Fibroblast of the aortic adventitia (primary cell): ENCODE results near the gene CCNY. TPM values are rescaled to one million over a fixed set of nuclear protein-coding genes. Genes with fewer than 3 reads are reported as not detected.
A peak's percentile ranks its signal among the peaks of the same experiment; 100 is the strongest.
"Not testable (repeated sequence)": the region's sequence is repeated elsewhere in the genome, so short reads cannot be mapped to it uniquely, and the experiment has no call there.

ENCODE experiments used
- DNase-seq: peaks from one replicate; pipeline ENCODE4 v3.0.0-alpha.2; 2010; ENCODE audit warnings: low read depth
- H3K4me3 ChIP-seq: 2 replicates; pipeline ENCODE4 v1.5.1; 2011; ENCODE audit warnings: low read depth, mild to moderate bottlenecking, control low read depth, low read length, moderate library complexity
- CTCF ChIP-seq: IDR thresholded peaks from 2 replicates; pipeline ENCODE4 v1.5.1; 2011; ENCODE audit warnings: mild to moderate bottlenecking, low read length, control low read depth, inconsistent platforms; ENCODE audit not compliant: insufficient read depth
- total RNA-seq: library from RNA; depleted of rRNA; stranded (reverse); fragments of >200 nt; gene quantifications from 2 replicates; pipeline ENCODE4 v1.2.3, GENCODE V29; 2012; ENCODE audit warnings: low replicate concordance

Gene CCNY
- total RNA-seq, 1 donor = 55.4 TPM

DNA sequence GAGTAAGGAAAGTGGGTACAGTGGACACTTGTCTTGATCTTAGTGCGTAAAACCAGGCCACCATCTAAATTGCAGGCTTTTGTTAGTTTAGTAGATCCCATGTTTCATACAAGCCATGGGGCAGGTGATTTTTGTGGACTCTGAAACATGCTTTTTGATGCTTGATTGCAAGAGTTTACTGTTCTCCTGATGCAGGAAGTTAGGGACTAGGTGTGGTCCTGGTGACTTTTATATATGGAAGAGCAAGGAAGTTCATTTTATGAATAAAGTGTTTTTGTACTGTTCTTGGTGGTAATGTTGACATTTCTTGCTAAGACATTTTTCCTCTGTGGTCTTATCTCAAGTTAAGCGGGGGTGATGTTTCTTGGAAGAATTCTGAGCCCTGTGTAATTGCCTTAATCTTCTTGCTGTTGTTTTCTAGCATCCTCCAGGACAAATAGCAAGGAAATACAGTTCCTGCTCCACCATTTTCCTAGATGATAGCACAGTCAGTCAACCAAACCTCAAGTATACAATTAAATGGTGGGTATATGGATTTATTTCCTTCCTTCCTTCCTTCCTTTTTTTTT, 179.9 kb downstream of the CCNY start:
- no peak for TF ChIP-seq CTCF
- DNase-seq = peak; percentile 34
- no peak overlapping the region for H3K4me3 ChIP-seq

DNA sequence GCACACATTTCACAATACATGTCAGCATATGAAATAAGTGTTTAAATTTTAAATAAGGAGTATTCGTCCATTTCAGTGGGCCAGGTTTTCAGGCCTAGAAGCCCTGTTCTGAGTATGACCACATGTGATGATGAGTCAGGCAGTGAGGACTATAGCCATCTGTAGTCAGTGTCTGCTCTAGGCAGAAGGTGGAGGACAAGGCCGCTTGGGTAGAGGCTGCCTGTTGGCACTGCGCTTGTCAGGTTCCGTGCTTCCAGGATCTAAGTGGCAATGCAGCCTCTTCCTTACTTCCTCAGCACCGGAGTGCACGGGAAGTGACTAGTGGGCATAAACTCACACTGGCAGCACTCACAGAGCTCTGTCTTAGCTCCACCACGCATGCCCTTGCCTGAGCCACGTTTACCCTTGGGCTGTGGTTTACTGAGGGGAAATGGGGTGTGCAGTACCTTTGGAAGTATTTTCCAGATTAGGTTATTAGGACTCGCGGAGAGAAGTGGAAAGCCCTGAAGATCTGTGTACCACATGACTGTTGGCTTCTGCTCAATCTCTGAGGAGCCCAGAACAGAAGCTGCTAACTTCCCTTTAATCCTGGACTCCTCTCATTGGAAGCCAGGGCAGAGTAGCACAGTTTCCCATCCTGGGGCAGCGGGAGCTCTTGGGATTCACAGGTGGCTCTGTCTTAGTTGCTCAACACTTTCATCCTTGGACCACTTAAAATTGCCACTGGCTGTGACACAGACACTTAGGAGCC, 181.3 kb downstream of the CCNY start:
- DNase-seq = peak; percentile 33
- H3K4me3 ChIP-seq = no peak overlapping the region
- TF ChIP-seq CTCF = no peak

GRCh38 chr10:35518187-35518586, 181.9 kb downstream of the CCNY start:
- DNase-seq, H3K4me3 ChIP-seq: not testable (repeated sequence)

DNA sequence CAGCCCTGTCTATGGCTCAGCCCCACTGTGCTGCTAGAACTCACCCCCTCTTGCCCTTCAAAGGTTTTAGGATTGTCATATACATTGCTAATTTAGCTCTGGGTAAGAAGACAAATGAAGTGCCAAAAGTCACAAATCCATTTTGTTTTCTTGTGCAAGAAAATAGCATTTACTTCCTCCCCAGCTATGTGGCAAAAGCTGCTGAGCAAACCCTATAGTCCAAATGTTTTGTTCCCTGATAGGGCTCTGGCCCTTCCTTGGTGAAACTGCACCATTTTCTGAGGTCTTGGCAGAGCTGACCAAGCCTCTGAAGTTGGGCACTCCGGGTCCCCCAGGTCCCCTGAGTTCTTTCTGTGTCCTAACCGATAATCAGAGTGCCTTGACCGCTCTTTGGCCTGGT, 184.7 kb downstream of the CCNY start:
- DNase-seq = no peak
- no peak overlapping the region for H3K4me3 ChIP-seq
- TF ChIP-seq CTCF = no peak

DNA sequence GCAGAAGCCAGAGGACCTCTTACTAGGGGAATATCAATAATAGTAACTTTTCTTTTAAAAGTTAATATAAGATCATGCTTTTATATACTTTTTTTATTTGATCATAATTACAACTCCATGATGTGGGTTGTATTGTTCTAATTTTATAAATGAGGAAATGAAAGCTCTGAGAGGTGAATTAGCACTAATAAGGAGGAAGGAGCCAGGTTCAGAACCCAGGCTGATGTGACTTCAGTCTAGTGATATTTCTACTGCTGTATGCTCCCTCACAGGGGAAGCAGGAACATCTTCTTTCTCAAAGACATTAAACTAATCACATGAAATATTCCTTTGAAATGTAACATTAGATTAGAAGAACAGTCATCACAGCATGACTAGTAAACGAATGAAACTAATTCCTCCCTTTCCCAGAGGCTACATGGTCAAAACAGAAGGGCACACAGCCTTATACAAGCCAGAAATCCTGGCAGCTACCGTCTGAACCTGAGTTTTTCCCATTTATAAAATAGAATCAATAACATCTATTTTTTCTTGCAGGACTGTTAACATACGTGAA, 187.4 kb downstream of the CCNY start:
- H3K4me3 ChIP-seq = no peak overlapping the region
- TF ChIP-seq CTCF = no peak
- DNase-seq = no peak

DNA sequence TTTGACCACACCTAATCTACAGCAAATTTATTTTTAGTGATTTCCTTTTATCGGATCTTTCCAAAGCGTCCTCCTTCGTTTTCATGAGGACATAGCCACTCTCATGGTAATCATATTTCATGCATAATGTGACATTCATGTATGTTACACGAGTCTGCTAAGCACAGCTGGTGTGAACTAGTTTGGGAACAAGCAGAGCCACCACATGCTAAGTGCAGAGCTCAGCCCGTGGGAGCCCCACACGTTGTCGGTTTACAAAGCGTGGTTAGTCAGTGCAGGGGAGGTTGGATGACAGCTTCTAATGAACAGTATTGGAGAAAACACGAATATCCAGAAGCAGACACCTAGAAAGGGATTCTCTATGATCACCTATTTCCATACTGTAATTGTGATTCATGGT, 190.4 kb downstream of the CCNY start:
- no peak overlapping the region for H3K4me3 ChIP-seq
- no peak for TF ChIP-seq CTCF
- DNase-seq = no peak

- DNase-seq = no peak
- TF ChIP-seq CTCF = no peak
Observed at GRCh38 chr10:35532141-35532540, 195.8 kb downstream of the CCNY start.

More at GRCh38 chr10:35532141-35532540, 195.8 kb downstream of the CCNY start:
- no peak overlapping the region for H3K4me3 ChIP-seq
